ENCODE data around the gene WNT7B.

The WNT7B gene

DNA sequence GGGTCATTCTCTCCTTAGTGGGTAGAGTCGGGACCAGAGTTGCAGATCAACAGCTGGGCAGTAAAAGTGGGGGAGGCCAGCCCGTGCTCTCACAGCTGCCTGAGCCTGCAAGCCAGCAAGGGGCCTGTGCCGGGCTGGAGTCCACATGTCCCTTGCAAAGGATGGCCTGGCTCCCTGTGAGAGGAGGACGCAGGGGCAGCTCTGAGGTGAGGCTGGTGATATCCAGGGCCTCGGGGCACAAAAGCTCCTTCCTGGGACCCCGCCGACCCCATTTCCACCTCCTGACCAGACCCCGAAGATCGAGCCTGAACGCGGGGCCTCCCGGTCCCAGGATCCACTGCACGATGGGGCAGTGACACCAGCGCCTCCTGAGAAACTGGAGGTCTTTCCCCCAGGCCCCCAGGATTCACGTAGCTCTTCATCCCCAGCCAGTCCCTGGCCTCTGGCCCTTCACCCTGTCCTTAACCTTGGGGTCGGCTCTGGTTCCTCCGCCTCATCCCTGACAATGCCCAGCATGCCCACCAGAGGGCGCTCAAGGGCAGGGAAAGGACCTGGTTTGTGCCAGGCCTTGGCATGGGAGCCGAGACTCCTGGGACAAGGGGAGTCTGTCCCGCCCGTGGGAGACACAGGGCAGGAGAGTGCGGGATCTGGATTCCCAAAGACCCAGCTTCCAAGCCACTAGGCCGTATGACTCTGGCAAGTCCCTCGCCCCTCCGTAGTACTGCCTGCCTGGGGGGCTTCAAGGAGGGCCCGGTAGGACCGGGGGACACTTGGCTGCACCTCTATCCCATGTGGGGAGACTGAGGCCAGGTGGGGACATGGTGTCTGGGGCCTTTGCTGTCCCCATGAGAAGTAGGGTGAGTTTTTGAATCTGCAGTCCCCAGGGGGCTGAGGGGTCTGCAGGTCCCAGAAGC, 17.8 kb upstream of the WNT7B start:
- no peak for FAIRE-seq

GRCh38 chr22:45993841-45994240, 16.9 kb upstream of the WNT7B start:
- no peak for FAIRE-seq

- no peak for FAIRE-seq
Measured at GRCh38 chr22:45993143-45993692, 16.3 kb upstream of the WNT7B start.

- FAIRE-seq = no peak
Measured at GRCh38 chr22:45992737-45993136, 15.8 kb upstream of the WNT7B start.

DNA sequence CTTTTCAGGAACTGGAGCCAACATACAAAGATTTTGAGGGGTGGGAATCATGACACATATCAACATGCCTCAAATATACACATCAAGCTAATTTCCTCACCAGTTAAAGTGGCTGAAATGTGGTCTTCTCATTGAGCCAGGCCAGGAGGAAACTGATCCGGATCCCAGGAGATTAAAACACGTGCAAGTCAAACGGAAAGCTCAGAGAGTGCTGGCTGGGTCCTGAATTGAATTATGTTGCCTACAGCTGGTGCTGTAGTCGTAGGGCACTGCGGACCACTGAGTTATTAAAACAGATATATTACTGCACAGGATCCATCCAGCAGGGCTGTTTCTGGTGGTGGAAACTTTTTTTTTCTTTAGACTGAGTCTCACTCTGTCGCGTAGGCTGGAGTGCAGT, 14.1 kb upstream of the WNT7B start:
- no peak for FAIRE-seq

DNA sequence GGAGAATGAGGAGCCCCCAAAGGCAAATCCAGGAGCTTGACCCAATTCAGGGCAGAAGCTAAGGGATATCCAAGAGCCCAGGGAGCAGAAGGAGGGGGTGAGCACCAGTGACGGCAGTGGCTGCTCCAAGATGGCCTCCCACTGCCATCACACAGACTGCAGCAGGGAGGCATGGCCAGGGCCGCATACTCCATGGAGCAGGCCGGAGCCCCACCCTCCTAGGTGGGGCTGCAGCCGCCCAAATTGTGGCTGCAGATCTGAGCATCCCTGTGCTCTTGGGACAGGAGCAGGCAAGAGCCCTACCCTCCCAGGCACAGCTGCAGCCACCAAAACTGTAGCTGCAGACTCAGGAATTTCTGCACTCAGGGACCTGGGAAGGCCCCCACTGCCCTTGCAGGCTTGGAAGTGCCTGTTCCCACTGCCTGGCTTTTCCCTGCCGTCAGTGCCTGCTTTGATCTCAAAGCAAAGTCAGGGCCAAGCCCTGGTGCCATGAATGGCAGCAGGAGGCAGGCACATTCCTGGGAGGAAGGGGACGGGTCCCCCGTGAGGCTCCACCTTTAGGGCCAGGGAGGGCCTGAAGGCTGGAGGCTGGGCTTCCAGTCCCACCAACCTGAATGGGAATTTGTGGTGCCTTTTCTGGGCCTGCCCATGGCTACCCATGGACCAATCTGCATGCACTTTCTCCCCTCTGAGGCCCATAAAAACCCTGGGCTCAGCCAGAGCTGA, 10.3 kb upstream of the WNT7B start:
- FAIRE-seq = no peak

GRCh38 chr22:45984316-45984916, 7.5 kb upstream of the WNT7B start:
- FAIRE-seq = no peak

DNA sequence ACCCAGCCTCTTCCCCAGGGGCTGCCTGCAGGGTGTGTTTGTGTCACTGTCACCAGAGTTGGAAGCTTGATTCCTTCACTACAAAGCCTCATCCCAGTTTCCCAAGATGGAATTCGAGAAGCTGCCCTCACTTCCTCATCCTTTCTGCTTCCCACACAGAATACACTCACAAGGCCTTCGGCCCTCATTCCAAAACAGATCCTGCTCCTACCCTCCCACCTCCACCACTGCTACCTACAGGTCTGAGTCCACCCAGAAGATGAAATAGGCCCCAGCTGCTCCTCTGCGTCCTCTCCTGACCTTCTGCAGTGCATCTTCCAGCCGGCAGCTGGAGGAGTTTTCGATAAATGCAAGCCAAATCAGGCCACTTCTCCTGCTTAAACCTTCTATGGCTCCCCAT, 6.8 kb upstream of the WNT7B start:
- FAIRE-seq = no peak

- no peak for FAIRE-seq
Measured at GRCh38 chr22:45980761-45981160, 3.8 kb upstream of the WNT7B start.

- no peak for FAIRE-seq
Measured at GRCh38 chr22:45980268-45980570, 3.3 kb upstream of the WNT7B start.

GRCh38 chr22:45978275-45978713, 1.3 kb upstream of the WNT7B start:
- FAIRE-seq = no peak

- no peak for FAIRE-seq
Measured at GRCh38 chr22:45977551-45978274, 751 bp upstream of the WNT7B start.

DNA sequence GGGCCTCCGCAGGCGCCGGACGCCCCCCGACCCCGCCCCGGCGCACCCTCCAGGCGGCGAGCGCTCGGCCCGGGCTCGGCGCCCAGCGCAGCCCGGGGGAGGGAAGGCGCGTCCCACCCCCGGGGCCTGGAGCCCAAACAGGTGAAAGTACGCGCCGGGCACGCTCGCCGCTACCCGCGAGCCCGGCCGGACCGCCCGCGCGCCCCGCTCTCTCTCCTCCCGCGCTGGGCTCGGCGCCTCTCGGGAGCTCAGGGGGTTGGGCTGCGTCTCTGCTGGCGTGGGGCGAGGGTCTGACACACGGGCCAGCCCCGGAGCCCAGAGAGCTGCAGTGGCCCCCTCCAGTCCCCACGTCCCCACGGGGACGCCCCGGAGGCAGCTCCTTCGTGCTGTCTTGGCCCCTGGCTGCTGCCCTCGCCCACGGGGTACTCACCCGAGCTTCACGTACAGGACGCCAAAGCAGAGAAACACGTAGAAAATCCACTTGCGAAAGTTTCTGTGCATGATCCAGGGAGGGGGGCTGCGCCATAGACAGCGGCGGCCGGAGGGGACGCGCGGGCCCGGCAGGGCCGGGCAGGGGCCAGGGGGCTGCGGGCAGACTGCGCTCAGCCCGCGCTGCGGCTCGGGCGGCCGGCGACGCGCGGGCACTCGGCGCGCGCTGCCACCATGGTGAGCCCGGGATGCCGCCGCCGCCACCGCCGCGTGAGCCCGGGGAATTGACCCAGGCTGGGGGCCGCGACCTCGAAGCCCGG, 534 bp downstream of the WNT7B start:
- FAIRE-seq = no peak

DNA sequence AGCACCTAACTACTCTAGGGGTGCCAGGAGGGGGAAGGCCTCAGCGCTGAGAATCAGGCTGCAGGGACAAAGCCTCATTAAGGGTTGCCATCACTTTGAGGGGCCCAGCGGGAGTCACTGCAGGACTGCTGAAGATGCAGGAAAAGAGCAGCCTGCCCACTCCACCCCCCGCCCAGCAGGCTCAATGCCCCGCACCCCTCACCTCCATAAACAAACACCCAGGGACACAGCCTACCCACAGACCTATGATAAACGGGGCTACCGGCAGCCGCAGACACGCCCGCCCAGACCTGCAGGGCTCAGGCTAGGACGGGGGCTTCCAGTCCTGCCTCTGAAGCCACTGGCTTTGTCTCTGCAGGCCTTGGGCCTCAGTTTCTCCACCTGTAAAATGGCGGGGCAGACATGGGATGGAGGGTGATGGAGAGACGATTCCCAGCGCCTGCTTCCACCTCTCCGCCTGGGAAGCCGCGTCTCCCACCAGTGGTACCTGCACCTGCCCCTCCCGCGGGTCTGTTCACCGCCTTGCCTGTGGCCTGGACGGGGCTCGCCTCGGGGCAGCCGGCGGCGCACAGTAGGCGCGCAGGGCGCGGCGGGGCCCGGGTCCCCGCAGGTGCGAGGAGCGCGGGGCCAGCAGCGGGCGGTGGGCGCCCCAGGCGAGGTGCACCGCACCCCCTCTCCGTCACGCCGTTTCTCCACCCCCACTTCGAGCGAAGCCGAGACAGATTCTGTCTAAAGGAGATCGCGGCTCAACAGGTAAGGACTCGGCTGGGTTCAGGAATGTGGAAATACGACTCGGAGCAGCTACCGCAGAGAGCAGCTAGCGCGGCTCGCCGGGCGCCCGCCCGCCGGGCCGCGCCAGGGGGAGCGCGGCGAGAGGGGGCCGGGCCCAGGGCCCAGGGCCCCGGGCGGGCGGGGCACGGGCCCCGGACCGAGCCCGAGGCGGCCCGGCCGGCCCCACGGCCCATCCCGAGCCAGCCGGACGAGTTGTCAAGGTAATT, 1.5 kb downstream of the WNT7B start:
- FAIRE-seq = no peak

- FAIRE-seq = no peak
Measured at GRCh38 chr22:45974498-45974897, 2.5 kb downstream of the WNT7B start.

DNA sequence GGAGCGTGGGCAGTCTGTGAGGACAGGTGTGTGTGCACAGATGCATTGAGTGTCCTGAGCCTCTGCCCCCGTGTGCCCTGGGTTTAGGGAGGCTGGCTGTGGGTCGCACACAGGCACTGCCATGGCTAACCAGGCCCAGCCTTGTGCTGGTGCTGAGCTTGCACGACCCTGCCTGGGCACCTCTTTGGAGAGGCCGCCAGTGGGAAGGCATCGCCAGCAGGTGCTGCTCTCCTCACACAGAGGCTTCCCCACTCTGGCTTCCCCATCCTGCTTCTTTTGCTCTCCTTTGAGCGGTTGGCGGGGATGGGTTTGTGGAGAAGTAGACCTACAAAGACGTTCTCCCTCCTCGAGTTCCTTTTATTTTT, 4.1 kb downstream of the WNT7B start:
- FAIRE-seq = no peak

GRCh38 chr22:45972091-45972888, 4.7 kb downstream of the WNT7B start:
- no peak for FAIRE-seq

GRCh38 chr22:45971408-45972028, 5.4 kb downstream of the WNT7B start:
- no peak for FAIRE-seq

- FAIRE-seq = no peak
Measured at GRCh38 chr22:45970705-45971407, 6.1 kb downstream of the WNT7B start.
